SU-DHL-6 (cell line): ENCODE measurements around the gene PRORP.

Experiments
- EZH2phosphoT487 ChIP-seq: fragments of 200-600 bp; sonication (generic), shearing (Covaris generic); conservative IDR thresholded peaks from 2 replicates; pipeline ENCODE4 v1.6.1; 2018; ENCODE audit warnings: mild to moderate bottlenecking, antibody characterized with exemption, low read length, moderate library complexity, mixed read lengths
- TF ChIP-seq, protein P1 (sequence below): fragments of 200-600 bp; sonication (generic); IDR thresholded peaks from one replicate; pipeline ENCODE4 v1.5.1; 2017; ENCODE audit warnings: antibody characterized with exemption, mild to moderate bottlenecking, low read length, moderate library complexity; ENCODE audit not compliant: insufficient read depth, poor library complexity, severe bottlenecking

- TF ChIP-seq, protein P1, sequence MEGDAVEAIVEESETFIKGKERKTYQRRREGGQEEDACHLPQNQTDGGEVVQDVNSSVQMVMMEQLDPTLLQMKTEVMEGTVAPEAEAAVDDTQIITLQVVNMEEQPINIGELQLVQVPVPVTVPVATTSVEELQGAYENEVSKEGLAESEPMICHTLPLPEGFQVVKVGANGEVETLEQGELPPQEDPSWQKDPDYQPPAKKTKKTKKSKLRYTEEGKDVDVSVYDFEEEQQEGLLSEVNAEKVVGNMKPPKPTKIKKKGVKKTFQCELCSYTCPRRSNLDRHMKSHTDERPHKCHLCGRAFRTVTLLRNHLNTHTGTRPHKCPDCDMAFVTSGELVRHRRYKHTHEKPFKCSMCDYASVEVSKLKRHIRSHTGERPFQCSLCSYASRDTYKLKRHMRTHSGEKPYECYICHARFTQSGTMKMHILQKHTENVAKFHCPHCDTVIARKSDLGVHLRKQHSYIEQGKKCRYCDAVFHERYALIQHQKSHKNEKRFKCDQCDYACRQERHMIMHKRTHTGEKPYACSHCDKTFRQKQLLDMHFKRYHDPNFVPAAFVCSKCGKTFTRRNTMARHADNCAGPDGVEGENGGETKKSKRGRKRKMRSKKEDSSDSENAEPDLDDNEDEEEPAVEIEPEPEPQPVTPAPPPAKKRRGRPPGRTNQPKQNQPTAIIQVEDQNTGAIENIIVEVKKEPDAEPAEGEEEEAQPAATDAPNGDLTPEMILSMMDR = no peak
- TF ChIP-seq EZH2phosphoT487 = no peak
Observed at GRCh38 chr14:35138585-35138984, 16.2 kb downstream of the PRORP start.
